ENCODE results near the gene BLTP3B.
A peak's percentile ranks its signal among the peaks of the same experiment; 100 is the strongest.

The BLTP3B gene

DNA sequence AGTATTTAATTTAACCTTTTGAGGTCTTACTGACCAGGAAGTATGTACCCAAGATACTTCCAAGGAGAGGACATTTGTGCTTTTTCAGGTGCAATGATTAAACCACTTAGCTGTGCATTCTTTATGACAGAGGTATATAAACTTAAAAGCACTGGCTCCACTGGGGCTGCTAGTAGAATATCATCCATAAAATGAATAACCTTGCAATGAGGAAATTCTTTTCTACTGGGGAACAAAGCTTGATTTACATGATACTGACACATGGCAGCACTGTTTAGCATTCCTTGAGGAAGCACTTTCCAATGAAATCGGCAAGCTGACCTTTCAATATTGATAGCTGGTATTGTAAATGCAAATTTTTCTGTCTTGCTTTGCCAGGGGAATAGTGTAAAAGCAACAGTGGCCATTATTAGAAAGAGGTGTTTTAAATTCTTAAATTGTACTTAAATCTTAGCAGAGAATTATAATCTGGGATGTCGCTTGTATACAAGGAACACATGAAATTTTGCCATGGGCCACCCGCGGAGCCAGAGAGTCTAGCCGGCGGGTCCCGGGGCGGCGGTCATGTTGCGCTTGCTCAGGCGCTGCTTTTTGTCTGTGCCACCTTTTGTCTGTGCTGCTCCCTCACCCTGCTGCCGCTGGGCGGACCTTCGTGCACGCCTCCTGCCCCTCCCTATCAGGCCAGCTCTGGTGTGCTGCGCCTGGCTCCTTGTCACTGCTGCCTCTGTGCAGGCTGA, 20.9 kb upstream of the BLTP3B start:
- DNase-seq, result no peak

DNA sequence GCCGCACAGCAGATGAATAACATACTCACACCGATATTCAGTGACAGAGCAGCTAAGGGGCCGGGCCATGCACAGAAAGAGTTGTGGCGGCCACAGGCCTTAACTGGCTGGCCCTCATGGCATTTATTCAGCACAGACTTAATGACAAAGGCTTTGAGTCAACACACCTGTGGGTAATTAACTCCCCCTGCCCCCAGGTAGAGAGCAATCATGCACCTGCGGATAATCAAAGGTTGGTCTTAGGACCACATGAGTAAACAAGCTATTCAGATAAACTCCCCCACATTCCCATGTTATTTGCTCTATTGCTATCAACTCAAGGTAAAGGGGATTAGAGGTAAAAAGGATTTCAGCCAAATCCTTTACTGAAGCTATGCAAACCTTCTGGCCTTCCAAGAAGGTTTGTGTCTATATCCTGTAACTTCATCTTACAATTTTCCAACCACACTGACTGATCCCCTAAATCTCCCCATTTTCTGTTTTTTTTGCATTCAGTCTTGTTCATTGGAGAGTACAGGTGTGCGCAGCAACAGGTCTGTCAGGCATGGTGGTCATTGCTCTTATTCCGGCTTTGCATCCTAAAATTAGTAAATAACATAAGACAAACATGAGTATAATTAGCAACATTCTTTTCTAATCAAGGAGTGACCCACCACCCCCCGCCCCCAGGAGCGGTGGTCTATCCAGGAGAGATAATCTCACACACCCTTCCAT, 16.9 kb upstream of the BLTP3B start:
- no peak for DNase-seq

DNA sequence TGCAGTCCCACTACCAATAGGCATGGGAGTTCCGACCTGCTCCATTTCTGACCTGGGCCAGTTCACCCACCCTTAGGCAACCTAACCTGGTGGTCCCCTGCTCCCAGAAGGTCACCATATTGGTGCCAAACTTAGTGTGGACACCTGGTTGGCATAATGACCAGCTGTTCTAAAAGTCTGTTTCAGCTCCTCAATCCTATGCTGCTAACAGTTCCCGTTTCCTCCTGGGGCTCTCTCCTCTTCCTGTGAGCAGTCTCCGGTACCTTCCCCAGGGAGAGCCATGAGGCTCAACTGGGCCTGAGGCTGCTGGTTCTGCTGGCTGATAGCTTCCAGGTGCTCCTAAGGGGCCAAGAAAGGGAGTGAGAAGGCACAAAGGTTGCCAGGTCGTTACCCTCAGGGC, 15.9 kb upstream of the BLTP3B start:
- DNase-seq, result no peak

DNA sequence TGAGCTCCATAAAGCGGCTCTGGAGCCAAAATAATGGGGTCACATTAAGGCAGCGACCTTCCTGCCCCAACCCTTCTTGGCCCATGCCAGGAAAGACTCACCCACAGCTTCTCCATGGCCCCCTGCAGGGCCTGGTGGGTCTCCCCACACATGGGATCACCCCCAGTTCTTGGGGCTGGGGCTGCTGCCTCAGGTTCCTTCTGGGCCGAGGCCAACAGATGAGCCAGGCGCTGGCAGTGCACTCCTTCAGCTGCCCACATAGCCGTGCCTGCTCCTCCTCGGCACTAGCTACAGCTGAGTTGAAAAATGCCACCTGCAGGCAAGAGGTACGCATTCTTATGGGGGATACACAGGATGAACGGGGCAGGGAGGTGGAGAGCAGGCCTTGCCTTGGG, 14.8 kb upstream of the BLTP3B start:
- DNase-seq, result no peak

DNA sequence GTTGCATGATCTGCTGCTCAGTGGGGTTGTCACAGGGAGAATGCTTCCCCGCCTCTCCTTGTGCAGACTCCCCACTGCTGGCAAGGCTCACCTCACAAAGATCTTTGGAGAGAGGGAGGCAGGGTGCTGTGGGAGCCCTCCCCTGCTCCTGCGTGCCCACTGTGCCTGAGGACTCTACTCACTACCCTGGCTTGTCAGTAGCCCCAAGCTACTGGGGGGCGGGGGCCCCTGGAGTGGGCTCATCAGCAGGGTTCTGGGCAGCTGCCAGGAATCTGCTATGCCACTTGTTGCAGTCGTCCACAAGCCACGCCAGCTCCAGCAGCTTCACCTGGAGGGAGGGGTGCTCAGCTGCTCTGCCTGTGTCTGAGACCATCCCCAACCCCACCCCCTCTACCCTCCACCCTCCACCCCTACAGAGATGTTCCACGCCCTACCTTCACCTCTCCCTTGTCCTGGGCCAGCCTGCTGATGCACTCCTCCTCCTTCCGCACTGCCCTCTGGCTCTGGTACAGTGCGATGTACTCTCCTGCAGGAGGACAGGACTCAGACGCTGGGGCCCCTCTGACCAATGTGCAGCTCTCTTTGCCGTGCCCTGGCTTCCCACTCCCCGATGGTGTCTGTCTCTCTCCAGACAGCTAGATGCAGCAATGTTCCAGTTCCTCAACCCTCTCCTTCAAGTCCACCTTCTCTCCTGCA, 14.2 kb upstream of the BLTP3B start:
- no peak for DNase-seq

DNA sequence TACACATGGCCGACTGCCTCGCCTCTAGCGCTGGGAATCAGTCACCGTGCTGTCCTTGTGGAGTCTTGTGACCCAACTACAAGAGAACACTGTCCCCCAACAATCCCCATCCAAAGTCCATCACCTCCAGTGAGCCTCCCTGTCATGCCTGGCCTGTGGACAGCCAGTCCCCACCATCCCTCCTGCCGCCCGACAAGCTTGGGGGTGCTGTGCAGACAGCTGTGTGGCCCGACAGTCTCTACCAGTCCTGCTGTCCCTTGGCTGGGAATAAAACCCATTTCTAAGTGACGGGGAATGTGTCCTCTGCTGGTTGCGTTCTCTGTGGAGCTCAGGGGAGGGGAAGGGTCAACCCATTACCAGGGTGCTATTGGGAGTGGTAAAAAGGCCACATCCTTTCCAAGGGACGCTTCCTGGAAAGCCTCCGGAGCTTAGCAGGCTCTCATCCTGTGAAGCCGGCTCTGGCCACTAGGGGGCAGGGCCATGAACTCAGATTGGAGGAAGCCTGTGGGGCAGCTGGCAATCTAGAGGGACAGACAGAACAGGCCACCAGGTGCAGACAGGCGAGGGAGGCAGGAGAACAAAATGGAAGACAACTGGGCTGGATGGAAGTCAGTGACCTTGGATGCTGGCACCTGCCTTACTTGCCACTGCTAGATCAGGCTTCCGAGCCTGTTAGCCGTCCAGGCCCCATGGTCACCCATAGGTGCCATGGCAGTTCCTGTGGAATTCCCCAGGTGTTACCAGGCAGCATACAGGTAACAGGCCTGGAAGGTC, 12.0 kb upstream of the BLTP3B start:
- peak; percentile 26 for DNase-seq

DNA sequence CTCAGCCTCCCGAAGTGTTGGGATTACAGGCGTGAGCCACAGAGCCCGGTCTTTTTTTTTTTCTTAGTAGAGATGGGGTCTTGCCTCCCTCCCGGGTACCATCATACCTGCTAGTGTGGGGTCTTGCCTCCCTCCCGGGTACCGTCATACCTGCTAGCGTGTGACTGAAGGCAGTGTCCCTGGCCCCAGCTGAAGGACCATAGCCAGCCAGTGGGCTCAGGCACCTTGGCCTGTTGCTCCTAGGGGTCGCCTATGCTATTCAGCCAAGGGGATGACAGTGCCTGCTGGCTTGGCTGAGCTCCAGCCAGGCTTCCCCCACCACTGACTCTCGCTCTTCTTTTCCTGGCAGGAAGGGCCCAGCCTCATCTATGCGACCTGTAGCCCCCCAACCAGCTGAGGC, 10.5 kb upstream of the BLTP3B start:
- DNase-seq, result no peak

DNA sequence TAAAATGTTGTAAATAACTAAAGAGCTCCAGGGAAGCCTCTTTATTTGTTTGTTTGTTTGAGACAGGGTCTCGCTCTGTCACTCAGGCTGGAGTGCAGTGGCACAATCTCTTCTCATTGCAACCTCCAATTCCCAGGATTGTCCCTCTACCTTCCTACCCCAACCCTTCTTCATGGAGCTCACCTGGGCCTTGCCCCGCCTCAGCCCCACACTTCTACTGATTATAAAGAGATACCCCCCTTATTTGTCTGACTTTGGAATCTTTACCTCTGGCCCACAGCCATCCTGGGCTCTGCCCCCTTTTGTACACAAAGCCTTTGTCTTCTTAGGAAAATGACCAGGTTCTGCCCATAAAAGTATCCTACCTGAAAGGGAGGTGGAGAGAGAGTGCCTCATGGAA, 9.1 kb upstream of the BLTP3B start:
- DNase-seq, result no peak

DNA sequence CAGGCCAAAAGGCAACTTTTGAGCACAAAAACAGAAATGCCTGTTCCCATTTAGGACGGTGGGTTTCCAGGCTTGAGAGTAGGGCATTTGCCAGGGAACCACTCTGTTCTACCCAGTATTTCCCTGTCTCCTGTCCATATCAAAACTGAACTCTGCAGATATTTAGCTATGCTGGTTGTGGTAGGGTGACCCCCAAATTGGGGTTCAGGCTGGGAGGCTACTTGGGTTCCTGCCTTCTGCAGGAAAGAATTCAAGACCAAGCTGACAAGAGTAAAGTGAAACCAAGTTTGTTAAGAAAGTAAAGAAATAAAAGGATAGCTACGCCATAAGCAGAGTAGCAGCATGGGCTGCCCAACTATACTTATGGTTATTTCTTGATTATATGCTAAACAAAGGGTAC, 3.6 kb upstream of the BLTP3B start:
- no peak for DNase-seq

DNA sequence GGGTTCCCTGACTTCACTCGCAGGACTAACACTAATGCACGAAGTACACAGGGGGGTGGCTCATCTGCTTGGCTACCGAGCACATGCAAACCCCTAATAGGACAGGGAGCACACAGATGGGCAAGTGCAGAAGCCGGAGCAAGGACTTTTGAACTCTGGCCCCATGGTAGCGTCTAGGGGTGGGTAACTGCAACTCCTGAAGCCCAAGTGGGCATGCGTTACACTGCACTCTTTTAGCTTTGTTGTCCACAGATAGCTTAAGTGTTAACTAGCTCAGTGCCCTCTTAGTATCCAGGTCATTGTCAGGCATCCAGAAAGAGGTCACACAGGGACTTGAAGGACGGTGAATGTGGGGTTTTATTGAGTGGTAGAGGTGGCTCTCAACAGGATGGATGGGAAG, 3.0 kb upstream of the BLTP3B start:
- DNase-seq, result no peak

DNA sequence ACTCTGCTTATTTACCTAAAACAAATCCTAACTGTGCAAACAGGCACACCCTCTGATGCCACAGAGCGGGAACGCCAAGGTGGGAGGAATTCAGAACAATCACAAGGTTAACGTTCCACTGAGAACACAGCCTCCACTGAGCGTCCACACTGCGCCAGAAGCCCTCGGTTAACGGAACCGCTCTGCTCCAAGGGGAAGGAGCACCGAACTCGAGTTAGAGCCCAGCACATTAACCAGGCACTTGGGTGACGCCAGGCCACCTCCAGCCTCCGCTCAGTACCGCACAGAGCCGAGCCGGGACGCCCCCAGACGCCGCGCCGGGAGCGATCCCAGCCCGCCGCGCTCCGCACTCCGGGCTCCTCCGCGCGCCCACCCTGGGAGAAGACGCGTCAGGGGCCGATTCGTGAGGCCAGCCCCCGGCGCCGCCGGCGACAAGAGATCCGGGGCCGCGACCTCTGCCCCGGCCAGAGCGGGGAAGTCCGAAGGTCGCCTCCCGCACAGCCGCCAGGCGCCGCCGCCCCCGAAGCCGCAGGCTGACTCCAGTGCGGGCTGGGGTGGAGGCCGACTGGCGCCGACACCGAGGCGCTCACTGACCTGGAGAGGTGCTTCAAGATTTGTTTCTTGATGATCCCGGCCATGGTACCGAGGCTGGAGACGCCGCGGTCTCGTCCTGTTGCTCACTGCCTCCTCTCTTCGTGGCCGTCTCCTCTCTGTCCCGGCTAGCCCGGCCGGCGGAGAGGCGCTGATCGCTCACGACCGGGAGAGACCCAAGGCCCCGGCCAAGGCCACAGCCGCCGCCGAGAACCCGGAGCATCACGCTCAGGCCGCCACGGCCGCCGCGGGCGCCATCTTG, 450 bp downstream of the BLTP3B start:
- peak; percentile 37 for DNase-seq

DNA sequence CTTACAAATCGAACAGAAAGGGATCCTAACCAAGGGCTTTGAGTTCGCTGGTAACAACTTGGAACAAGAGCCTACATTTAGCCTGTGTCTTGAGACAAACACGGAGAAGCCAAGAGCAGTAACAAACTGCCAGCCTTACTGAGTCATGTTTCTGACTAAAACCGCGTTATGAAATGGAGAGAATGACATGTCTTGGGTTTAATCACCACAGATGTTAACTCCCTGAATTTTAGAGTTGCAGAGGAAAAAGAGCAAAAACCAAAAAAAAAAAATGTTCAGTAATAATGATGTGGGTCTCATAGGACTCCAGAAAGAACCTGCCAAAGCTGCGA, 1.0 kb downstream of the BLTP3B start:
- DNase-seq, result peak; percentile 76

DNA sequence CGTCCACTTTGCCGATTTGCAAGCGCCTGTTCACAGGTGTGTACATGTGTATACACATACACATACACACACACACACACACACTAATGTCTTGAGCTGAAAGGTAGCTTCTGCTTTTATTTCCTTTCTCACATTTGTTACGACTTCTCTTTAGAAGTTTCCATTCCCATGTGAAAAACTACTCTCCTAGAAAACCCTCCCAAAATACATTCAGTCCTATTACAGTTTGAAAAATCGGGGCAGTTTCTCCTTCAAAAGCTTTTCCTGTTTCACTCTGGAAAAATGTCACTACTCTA, 3.9 kb downstream of the BLTP3B start:
- DNase-seq, result no peak

DNA sequence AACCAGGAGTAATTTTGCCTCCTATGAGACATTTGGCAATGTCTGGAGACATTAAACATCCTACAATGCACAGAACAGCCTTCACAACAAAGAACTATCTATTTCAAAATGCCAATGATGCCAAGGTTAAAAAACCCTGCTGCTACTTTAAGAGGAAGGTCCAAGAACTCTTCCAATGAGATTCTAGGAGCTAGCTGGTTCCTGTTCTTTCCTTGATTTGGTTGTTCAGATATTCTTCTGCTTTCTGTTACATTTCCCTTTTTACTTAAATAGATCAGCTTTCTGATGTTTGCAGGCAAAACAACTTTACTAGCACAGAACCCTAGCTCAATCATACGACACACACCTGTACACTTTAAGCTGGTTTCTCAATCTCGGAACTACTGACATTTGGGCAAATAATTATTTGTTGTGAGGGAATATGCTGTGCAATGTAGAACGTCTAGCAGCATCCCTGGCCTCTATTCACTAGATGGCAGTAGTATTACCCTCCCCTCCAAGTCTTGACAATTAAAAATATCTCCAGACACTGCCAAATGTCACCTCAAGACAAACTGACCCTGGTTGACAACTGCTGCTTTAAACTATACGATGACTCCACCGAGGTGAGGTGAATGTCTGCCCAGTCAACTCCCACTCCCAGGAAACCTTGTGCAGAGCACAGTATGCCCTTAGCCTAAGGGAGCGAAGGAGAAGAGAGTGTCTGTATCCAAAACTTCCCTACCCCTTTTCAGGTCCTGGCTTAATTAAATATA, 4.4 kb downstream of the BLTP3B start:
- no peak for DNase-seq

DNA sequence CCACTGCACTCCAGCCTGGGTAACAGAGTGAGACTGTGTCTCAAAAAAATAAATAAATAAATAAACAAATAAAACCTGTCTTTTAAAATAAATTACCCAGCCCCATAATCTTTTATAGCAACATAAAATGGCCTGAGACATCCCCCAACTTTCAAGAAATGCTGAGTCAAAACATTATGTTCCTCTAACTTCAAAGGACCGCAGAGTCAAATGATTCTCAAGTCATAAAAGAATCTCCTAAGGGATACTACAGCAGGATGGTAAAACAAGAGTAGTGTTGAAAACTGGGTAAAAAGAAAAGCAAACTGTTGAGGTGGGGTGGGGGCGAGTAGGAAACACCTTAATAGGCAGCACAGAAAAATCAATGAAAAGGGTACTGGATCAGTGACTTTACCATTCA, 9.5 kb downstream of the BLTP3B start:
- no peak for DNase-seq

DNA sequence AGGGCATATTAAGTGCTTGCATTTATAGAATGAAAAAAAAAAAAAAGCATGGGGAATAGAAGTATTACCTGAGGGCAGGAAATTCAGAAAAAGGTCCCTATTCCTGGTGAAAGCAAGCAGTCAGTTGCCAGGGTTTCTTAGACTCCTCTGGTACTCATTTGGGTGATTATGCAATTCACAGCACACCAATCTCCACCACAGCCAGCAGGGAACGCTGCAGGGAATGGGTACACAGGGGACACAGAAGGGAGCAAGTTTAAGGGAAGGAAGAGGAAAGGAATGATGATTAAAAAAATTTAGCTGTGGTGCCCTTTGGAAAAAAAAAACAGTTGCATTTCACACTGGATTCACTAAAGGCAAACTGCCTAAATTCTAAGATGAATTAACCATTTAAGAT, 14.2 kb downstream of the BLTP3B start:
- peak; percentile 55 for DNase-seq

DNA sequence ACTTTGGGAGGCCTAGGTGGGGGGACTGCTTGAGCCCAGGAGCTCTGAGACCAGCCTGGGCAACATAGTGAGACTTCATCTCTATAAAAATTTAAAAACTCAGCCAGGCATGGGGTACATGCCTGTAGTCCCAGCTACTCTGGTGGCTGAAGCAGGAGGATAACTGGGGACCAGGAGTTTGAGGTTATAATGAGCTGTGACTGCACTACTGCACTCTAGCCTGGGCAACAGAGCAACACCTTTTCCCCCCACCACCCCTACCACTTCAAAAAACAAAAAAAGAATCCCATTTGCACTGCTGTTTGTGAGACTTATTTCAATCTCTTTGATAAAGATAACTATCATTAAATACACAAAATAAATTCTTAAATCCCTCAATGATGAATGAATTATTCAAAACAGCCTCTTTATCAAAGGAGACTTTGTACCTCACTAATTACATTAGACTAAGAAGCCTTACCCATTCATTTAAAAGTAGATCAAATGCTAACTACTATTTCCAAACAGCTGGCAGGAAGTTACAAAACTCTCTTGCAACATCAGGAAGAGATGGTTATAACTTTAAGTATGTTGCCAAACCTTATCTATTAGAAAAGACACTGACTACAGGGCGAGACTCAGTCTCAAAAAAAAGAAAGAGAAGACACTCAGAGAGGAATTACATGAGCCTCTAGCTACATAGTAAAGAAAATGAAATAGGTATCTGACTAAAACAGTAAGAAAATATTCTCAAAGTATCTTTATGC, 14.7 kb downstream of the BLTP3B start:
- peak; percentile 56 for DNase-seq

DNA sequence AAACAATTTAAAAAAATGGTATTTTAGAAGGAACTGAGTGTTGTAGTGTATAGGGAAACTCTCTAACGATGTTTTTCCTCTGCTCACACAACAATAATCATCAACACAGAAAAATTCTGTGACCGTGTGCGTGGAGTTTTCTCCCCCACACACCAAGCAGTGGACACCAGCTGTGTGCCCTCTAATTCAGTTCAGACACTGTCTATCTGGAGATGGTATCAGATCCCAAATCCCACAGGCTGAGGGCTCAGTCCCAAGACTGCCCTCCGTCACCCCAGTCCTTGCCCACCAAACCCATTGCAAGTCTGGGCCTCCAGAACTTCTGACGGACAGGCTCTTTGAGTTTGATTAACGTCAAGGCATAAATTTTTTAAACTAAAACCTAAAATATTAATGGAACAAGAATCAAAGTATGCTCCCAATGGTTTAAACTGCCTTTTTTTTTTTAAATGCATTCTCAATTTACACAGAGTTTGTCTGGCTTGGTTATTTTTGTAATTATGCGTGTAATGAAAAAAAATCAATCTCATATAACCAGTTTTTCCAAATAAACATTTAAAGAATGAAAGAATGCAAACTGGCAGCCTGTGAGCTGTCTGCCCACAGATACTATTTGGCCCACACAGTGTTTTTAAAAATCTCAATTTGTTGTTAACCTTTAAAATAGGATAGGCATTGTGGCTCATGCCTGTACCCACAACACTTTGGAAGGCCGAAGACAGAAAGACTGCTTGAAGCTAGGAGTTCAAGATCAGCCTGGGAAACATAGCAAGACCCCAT, 19.2 kb downstream of the BLTP3B start:
- DNase-seq, result no peak

DNA sequence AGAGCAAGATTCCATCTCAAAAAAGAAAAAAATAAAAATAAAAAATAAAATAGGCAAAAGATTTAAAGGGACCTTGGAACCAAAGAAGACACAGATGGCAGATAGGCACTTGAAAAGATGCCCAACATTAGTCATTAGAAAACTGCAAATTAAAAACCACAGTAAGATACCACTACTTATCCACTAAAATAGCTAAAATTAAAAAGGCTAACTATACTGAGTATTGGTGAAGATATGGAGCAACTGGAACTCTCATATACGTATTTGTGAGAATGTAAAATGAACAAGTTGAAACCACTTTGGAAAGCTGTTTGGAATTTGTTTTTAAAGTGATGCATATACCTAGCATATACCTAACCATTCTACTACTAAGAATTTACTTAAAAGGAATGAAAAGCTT, 22.3 kb downstream of the BLTP3B start:
- no peak for DNase-seq

DNA sequence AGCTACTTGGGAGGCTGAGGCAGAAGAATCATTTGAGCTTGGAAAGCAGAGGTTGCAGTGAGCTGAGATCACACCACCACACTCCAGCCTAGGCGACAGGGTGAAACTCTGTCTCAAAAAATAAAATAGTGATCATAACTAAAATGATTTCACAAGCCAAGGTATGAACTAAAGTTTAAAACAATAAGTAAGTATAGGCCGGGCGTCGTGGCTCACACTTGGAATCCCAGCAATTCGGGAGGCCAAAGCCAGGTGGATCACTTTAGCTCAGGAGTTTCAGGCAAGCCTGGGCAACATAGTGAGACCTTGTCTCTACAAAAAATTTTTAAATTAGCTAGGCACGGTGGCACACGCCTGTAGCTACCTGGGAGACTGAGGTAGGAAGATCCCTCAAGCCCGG, 27.4 kb downstream of the BLTP3B start:
- DNase-seq, result no peak

Measured in NCI-H226 (cell line).